OCI-LY7 (cell line): ENCODE data around the gene ZNF24. TPM values are rescaled to one million over a fixed set of nuclear protein-coding genes. Genes with fewer than 3 reads are reported as not detected.

Experiments
- BruUV-seq: library from RNA; stranded (reverse); fragments of 400-500 nt; replicated peaks from 2 replicates; lab custom pipeline; 2021; lab: Mats Ljungman, UMichigan
- CTCF ChIA-PET: fragments of 300-600 bp; sonication (Branson Sonifier 250); formaldehyde crosslinking; loops from one replicate; lab custom pipeline; 2022; ENCODE audit warnings: antibody characterized with exemption; ENCODE audit not compliant: unreplicated experiment; lab: Charles Lee
- POLR2A ChIA-PET: fragments of 300-600 bp; sonication (Branson Sonifier 250); formaldehyde crosslinking; loops from one replicate; lab custom pipeline; 2022; ENCODE audit warnings: antibody characterized with exemption; lab: Charles Lee
- DNase-seq: peaks from one replicate; pipeline ENCODE4 v3.0.0-alpha.2; 2015; ENCODE audit warnings: low spot score
- H2AFZ ChIP-seq: fragments of 200-600 bp; sonication (generic), shearing (Covaris generic); 2 replicates; pipeline ENCODE4 v1.6.1; 2014; ENCODE audit warnings: mild to moderate bottlenecking, antibody characterized with exemption, low read length, moderate library complexity
- H3K27ac ChIP-seq: fragments of 200-600 bp; sonication (generic); 2 replicates; pipeline ENCODE4 v1.5.1; 2014; ENCODE audit warnings: mixed run types, low read depth, mild to moderate bottlenecking, moderate library complexity, low read length, inconsistent platforms; ENCODE audit not compliant: poor library complexity, severe bottlenecking
- H3K36me3 ChIP-seq: fragments of 200-600 bp; sonication (generic); 2 replicates; pipeline ENCODE4 v1.6.1; 2014; ENCODE audit warnings: mild to moderate bottlenecking, antibody characterized with exemption, low read length, moderate library complexity, mixed read lengths; ENCODE audit not compliant: insufficient read depth
- H3K4me1 ChIP-seq: fragments of 200-600 bp; sonication (generic); 2 replicates; pipeline ENCODE4 v1.5.1; 2014; ENCODE audit warnings: mild to moderate bottlenecking, low read length; ENCODE audit not compliant: insufficient read depth, poor library complexity, severe bottlenecking
- H3K4me2 ChIP-seq: fragments of 200-600 bp; sonication (generic); 2 replicates; pipeline ENCODE4 v1.6.1; 2014; ENCODE audit warnings: mild to moderate bottlenecking, low read length
- H3K4me3 ChIP-seq: fragments of 200-600 bp; sonication (generic); 2 replicates; pipeline ENCODE4 v1.5.1; 2014; ENCODE audit warnings: mild to moderate bottlenecking, low read depth, low read length; ENCODE audit not compliant: poor library complexity, severe bottlenecking
- H3K79me2 ChIP-seq: fragments of 200-600 bp; sonication (generic); 2 replicates; pipeline ENCODE4 v1.6.1; 2016; ENCODE audit warnings: low read depth, mild to moderate bottlenecking, low read length, moderate library complexity, mixed read lengths; ENCODE audit not compliant: insufficient read depth
- H3K9me2 ChIP-seq: fragments of 200-600 bp; sonication (generic); 2 replicates; pipeline ENCODE4 v1.6.1; 2016; ENCODE audit warnings: mild to moderate bottlenecking, low read length, mixed read lengths; ENCODE audit not compliant: insufficient read depth
- H3K9me3 ChIP-seq: fragments of 200-600 bp; sonication (generic); 2 replicates; pipeline ENCODE4 v1.6.1; 2014; ENCODE audit warnings: mild to moderate bottlenecking, mixed run types, low read length, mixed read lengths
- H4K20me1 ChIP-seq: fragments of 200-600 bp; sonication (generic); 2 replicates; pipeline ENCODE4 v1.6.1; 2014; ENCODE audit warnings: mild to moderate bottlenecking, antibody characterized with exemption, low read length, moderate library complexity, mixed read lengths; ENCODE audit not compliant: insufficient read depth
- EZH2phosphoT487 ChIP-seq: fragments of 200-600 bp; sonication (generic); IDR thresholded peaks from 2 replicates; pipeline ENCODE4 v1.6.1; 2018; ENCODE audit warnings: low read depth, borderline replicate concordance, mild to moderate bottlenecking, mixed run types, antibody characterized with exemption, low read length, moderate library complexity, mixed read lengths
- intact Hi-C: fragments of 100-400 bp; cut with micrococcal nuclease; formaldehyde crosslinking; loops from one replicate; pipeline ENCODE4 v1.10.0; 2022; ENCODE audit not compliant: unreplicated experiment
- total RNA-seq, 2 experiments: library from RNA; depleted of rRNA in 1 of 2; stranded (reverse); fragments of >200 nt in 1 of 2; shearing (Covaris generic) in 1 of 2; gene quantifications; 2 replicates each; pipeline ENCODE4 v1.2.3, GENCODE V29; 2014 to 2022
- TF ChIP-seq, protein P1 (sequence below): fragments of 200-600 bp; sonication (generic); conservative IDR thresholded peaks from 2 replicates; pipeline ENCODE4 v1.5.1; 2014; ENCODE audit warnings: mild to moderate bottlenecking, antibody characterized with exemption, low read length, moderate library complexity, mixed read lengths

The ZNF24 gene
- total RNA-seq, 2 experiments from 2014 or later, result 13.6 to 29.8 TPM

DNA sequence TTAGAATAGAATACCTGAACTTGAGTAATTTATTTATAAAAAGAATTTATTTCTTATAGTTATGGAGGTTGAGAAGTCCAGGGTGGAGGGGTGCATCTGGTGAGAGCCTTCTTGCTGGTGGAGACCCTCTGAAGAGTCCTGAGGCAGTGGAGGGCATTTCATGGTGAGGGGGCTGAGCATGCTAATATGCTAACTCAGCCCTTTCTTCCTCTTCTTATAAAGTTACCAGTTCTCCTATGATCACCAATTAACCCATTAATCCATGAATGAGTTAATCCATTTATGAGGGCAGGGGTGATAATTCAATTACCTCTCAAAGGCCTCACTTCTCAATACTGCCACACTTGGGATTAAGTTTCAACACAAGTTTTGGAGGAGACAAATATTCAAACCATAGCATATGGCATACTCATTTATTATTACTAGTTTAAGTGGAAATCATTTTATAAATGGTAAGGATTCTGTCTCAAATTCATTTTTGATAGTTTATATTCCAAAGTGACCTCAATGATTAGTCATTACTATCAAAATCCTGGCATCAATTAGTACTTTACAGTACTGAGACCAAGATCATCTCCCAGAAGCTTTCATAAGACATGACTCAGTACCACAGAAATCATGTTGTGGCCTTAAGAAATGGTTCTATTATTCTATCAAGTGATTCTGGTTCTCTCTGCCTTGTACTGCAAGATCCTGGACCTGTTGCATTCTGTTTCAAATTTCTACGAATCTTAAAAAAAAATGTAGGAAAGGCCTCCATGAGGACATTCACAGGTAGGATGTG is 27.4 kb upstream of the ZNF24 start:
- Histone ChIP-seq H3K4me2 (no peak overlapping the region), H3K4me3 (no peak overlapping the region), H3K9me3 (no peaks in the 10 kb centered on the region), H3K9me2 (no peaks in the 10 kb centered on the region), H3K36me3 (no peaks in the 10 kb centered on the region), H3K27ac (no peak overlapping the region), H4K20me1 (no peaks in the 10 kb centered on the region), H3K79me2 (no peaks in the 10 kb centered on the region), H2AFZ (no peak overlapping the region), H3K4me1 (no peaks in the 10 kb centered on the region)
- no TSS peak for BruUV-seq
- TF ChIP-seq, protein P1, sequence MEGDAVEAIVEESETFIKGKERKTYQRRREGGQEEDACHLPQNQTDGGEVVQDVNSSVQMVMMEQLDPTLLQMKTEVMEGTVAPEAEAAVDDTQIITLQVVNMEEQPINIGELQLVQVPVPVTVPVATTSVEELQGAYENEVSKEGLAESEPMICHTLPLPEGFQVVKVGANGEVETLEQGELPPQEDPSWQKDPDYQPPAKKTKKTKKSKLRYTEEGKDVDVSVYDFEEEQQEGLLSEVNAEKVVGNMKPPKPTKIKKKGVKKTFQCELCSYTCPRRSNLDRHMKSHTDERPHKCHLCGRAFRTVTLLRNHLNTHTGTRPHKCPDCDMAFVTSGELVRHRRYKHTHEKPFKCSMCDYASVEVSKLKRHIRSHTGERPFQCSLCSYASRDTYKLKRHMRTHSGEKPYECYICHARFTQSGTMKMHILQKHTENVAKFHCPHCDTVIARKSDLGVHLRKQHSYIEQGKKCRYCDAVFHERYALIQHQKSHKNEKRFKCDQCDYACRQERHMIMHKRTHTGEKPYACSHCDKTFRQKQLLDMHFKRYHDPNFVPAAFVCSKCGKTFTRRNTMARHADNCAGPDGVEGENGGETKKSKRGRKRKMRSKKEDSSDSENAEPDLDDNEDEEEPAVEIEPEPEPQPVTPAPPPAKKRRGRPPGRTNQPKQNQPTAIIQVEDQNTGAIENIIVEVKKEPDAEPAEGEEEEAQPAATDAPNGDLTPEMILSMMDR, result no peak
- TF ChIP-seq EZH2phosphoT487, result no peak
- POLR2A ChIA-PET, result no interaction called here
- CTCF ChIA-PET, result no interaction called here
- intact Hi-C loops, result no loop called here
- DNase-seq, result no peak

GRCh38 chr18:35369126-35369525 is 24.9 kb upstream of the ZNF24 start:
- H3K36me3 ChIP-seq, result no peaks in the 10 kb centered on the region
- H2AFZ ChIP-seq, result no peak overlapping the region
- ChIA-PET CTCF (no interaction called here), POLR2A (no interaction called here)
- H3K9me3 ChIP-seq, result no peaks in the 10 kb centered on the region
- no peak overlapping the region for H3K4me3 ChIP-seq
- no peak overlapping the region for H3K4me2 ChIP-seq
- intact Hi-C loops, result no loop called here
- TF ChIP-seq EZH2phosphoT487, result no peak
- TF ChIP-seq, protein P1, result no peak
- no peaks in the 10 kb centered on the region for H3K79me2 ChIP-seq
- H3K4me1 ChIP-seq, result no peaks in the 10 kb centered on the region
- BruUV-seq, result no TSS peak
- no peaks in the 10 kb centered on the region for H4K20me1 ChIP-seq
- no peaks in the 10 kb centered on the region for H3K9me2 ChIP-seq
- no peak for DNase-seq
- no peak overlapping the region for H3K27ac ChIP-seq

DNA sequence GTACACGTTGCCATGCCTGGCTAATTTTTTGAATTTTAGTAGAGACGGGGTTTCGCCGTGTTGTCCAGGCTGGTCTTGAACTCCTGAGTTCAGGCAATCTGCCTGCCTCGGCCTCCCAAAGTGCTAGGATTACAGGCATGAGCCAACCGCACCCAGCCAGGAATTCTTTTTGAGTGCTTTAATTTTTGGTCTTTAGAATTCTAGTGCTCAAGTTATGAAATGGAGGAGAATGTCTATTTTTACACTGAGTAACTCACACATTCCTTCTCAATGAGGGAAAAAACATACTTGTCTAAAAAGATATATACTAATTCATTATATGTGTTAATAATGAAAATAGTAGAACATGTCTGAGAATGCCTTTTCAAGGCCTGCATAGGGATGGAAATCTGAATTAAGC is 24.4 kb upstream of the ZNF24 start:
- no peaks in the 10 kb centered on the region for H3K9me3 ChIP-seq

More for the DNA sequence above, 24.4 kb upstream of the ZNF24 start:
- no peak for DNase-seq
- CTCF ChIA-PET, result no interaction called here
- Histone ChIP-seq H3K4me2 (no peak overlapping the region), H3K27ac (no peak overlapping the region), H4K20me1 (no peaks in the 10 kb centered on the region), H3K36me3 (no peaks in the 10 kb centered on the region), H2AFZ (no peak overlapping the region), H3K79me2 (no peaks in the 10 kb centered on the region), H3K4me3 (no peak overlapping the region), H3K4me1 (no peaks in the 10 kb centered on the region), H3K9me2 (no peaks in the 10 kb centered on the region)
- no TSS peak for BruUV-seq
- POLR2A ChIA-PET, result interaction anchor here (0.6 kb wide), 1 partner anchor 131 kb away, joined by 3 read pairs; no protein-coding TSS in a partner anchor
- intact Hi-C loops, result no loop called here
- no peak for TF ChIP-seq EZH2phosphoT487
- TF ChIP-seq, protein P1, result no peak
